Measurements from ENCODE around the gene HCN4. TPM values are rescaled to one million over a fixed set of nuclear protein-coding genes. Genes with fewer than 3 reads are reported as not detected.

The HCN4 gene
- total and polyA plus RNA-seq, 2 experiments from 2014 or later, result 2.4 to 10.6 TPM

DNA sequence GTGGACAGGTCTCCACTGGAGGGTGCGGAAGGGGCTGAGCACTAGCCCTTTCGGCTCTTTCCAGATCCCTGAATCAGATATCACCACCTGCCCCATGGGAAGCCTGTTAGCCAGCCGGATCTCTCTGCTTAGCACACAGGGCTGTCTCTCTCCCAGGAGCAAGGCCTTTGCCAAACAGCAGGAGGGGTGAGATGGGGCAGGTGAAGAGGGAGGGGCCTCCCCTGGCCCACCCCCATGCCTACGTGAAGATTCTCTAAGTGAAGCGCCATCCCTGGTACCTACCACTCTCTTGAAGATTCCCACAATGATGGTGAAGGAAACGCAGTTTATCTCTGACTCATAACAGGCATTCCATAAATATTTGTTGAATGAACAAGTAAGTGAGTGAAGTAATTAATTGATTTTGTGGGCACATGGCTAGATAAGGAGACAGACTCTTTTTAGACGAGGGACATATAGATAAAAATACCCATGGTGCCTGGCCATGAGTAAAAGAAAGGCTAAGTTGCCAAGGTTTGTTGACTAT, 19.6 kb upstream of the HCN4 start:
- peaks cover 44% of the 10 kb centered on the region for H3K4me1 ChIP-seq (ENCODE audit: insufficient read depth)
- no peaks in the 10 kb centered on the region for H4K20me1 ChIP-seq (replicated peaks; ENCODE audit: insufficient read depth)
- H3K27me3 Mint-ChIP-seq (ENCODE audit: insufficient read depth, low read depth, poor library complexity), result peaks cover 20% of the 10 kb centered on the region
- no peaks in the 10 kb centered on the region for H3K79me2 ChIP-seq (replicated peaks; ENCODE audit: insufficient read depth)
- TF ChIP-seq, protein P1, sequence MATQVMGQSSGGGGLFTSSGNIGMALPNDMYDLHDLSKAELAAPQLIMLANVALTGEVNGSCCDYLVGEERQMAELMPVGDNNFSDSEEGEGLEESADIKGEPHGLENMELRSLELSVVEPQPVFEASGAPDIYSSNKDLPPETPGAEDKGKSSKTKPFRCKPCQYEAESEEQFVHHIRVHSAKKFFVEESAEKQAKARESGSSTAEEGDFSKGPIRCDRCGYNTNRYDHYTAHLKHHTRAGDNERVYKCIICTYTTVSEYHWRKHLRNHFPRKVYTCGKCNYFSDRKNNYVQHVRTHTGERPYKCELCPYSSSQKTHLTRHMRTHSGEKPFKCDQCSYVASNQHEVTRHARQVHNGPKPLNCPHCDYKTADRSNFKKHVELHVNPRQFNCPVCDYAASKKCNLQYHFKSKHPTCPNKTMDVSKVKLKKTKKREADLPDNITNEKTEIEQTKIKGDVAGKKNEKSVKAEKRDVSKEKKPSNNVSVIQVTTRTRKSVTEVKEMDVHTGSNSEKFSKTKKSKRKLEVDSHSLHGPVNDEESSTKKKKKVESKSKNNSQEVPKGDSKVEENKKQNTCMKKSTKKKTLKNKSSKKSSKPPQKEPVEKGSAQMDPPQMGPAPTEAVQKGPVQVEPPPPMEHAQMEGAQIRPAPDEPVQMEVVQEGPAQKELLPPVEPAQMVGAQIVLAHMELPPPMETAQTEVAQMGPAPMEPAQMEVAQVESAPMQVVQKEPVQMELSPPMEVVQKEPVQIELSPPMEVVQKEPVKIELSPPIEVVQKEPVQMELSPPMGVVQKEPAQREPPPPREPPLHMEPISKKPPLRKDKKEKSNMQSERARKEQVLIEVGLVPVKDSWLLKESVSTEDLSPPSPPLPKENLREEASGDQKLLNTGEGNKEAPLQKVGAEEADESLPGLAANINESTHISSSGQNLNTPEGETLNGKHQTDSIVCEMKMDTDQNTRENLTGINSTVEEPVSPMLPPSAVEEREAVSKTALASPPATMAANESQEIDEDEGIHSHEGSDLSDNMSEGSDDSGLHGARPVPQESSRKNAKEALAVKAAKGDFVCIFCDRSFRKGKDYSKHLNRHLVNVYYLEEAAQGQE (IDR thresholded peaks at IDR 0.05; ENCODE audit: unreplicated experiment), result no peak
- TF ChIP-seq, protein P2, sequence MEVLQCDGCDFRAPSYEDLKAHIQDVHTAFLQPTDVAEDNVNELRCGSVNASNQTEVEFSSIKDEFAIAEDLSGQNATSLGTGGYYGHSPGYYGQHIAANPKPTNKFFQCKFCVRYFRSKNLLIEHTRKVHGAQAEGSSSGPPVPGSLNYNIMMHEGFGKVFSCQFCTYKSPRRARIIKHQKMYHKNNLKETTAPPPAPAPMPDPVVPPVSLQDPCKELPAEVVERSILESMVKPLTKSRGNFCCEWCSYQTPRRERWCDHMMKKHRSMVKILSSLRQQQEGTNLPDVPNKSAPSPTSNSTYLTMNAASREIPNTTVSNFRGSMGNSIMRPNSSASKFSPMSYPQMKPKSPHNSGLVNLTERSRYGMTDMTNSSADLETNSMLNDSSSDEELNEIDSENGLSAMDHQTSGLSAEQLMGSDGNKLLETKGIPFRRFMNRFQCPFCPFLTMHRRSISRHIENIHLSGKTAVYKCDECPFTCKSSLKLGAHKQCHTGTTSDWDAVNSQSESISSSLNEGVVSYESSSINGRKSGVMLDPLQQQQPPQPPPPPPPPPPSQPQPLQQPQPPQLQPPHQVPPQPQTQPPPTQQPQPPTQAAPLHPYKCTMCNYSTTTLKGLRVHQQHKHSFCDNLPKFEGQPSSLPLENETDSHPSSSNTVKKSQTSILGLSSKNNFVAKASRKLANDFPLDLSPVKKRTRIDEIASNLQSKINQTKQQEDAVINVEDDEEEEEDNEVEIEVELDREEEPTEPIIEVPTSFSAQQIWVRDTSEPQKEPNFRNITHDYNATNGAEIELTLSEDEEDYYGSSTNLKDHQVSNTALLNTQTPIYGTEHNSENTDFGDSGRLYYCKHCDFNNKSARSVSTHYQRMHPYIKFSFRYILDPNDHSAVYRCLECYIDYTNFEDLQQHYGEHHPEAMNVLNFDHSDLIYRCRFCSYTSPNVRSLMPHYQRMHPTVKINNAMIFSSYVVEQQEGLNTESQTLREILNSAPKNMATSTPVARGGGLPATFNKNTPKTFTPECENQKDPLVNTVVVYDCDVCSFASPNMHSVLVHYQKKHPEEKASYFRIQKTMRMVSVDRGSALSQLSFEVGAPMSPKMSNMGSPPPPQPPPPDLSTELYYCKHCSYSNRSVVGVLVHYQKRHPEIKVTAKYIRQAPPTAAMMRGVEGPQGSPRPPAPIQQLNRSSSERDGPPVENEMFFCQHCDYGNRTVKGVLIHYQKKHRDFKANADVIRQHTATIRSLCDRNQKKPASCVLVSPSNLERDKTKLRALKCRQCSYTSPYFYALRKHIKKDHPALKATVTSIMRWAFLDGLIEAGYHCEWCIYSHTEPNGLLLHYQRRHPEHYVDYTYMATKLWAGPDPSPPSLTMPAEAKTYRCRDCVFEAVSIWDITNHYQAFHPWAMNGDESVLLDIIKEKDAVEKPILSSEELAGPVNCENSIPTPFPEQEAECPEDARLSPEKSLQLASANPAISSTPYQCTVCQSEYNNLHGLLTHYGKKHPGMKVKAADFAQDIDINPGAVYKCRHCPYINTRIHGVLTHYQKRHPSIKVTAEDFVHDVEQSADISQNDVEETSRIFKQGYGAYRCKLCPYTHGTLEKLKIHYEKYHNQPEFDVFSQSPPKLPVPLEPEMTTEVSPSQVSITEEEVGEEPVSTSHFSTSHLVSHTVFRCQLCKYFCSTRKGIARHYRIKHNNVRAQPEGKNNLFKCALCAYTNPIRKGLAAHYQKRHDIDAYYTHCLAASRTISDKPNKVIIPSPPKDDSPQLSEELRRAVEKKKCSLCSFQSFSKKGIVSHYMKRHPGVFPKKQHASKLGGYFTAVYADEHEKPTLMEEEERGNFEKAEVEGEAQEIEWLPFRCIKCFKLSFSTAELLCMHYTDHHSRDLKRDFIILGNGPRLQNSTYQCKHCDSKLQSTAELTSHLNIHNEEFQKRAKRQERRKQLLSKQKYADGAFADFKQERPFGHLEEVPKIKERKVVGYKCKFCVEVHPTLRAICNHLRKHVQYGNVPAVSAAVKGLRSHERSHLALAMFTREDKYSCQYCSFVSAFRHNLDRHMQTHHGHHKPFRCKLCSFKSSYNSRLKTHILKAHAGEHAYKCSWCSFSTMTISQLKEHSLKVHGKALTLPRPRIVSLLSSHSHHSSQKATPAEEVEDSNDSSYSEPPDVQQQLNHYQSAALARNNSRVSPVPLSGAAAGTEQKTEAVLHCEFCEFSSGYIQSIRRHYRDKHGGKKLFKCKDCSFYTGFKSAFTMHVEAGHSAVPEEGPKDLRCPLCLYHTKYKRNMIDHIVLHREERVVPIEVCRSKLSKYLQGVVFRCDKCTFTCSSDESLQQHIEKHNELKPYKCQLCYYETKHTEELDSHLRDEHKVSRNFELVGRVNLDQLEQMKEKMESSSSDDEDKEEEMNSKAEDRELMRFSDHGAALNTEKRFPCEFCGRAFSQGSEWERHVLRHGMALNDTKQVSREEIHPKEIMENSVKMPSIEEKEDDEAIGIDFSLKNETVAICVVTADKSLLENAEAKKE (CRISPR knock-in tag; IDR thresholded peaks at IDR 0.05), result no peak
- TF ChIP-seq CREB1 (CRISPR knock-in tag; IDR thresholded peaks at IDR 0.05; ENCODE audit: low read depth) (no peak), STAT1 (IDR thresholded peaks at IDR 0.05; ENCODE audit: unreplicated experiment) (no peak), ZNF331 (CRISPR knock-in tag; IDR thresholded peaks at IDR 0.05; ENCODE audit: low read depth) (no peak), EZH2phosphoT487 (IDR thresholded peaks at IDR 0.05; ENCODE audit: unreplicated experiment) (no peak), ZNF114 (CRISPR knock-in tag; IDR thresholded peaks at IDR 0.05) (no peak), POLR2AphosphoS5 (IDR thresholded peaks at IDR 0.05; ENCODE audit: low read depth) (no peak), JUNB (IDR thresholded peaks at IDR 0.05; ENCODE audit: unreplicated experiment) (no peak)
- TF ChIP-seq, protein P3, sequence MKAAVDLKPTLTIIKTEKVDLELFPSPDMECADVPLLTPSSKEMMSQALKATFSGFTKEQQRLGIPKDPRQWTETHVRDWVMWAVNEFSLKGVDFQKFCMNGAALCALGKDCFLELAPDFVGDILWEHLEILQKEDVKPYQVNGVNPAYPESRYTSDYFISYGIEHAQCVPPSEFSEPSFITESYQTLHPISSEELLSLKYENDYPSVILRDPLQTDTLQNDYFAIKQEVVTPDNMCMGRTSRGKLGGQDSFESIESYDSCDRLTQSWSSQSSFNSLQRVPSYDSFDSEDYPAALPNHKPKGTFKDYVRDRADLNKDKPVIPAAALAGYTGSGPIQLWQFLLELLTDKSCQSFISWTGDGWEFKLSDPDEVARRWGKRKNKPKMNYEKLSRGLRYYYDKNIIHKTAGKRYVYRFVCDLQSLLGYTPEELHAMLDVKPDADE (IDR thresholded peaks at IDR 0.05), result no peak
- ATAC-seq (peak; percentile 58), DNase-seq (ENCODE audit: low spot score) (peak; percentile 30)
- H3K27me3 ChIP-seq (ENCODE audit: insufficient read depth), result no peaks in the 10 kb centered on the region
- no peaks in the 10 kb centered on the region for H3K9me3 Mint-ChIP-seq
- peaks cover 11% of the 10 kb centered on the region; the same call in 1 of the 2 replicates for H3K9me2 ChIP-seq (ENCODE audit: insufficient read depth)
- no peaks in the 10 kb centered on the region for H3K36me3 Mint-ChIP-seq (ENCODE audit: low read depth)
- H3K4me3 Mint-ChIP-seq, result no peak overlapping the region
- no peak overlapping the region; the same call in 1 of the 2 replicates for H3K4me3 ChIP-seq
- peak overlapping the region; percentile 88 for H3K27ac ChIP-seq (ENCODE audit: low read depth)
- peaks cover 48% of the 10 kb centered on the region for H3K4me1 Mint-ChIP-seq
- H3F3A ChIP-seq (replicated peaks; ENCODE audit: low read depth), result peaks cover 15% of the 10 kb centered on the region; the same call in 1 of the 2 replicates
- no peaks in the 10 kb centered on the region for H3K36me3 ChIP-seq (ENCODE audit: insufficient read depth)
- peak overlapping the region; percentile 64 for H3K4me2 ChIP-seq
- no peak overlapping the region; the same call in 1 of the 2 replicates for H2AFZ ChIP-seq
- H3K27ac Mint-ChIP-seq, result peak overlapping the region; percentile 86; the same call in 1 of the 2 replicates

Measured in GM23338 (cell line).